ENCODE measurements around the gene BTBD9. TPM values are rescaled to one million over a fixed set of nuclear protein-coding genes. Genes with fewer than 3 reads are reported as not detected.

The BTBD9 gene
- polyA plus RNA-seq, 2 of the 4 experiments (the other 2 are of a cell fraction), result 2.3 to 4.6 TPM

- Histone ChIP-seq H3K4me1 (peaks cover 3% of the 10 kb centered on the region; the same call in 1 of the 3 replicates), H3K4me2 (no peak overlapping the region), H3K27ac (no peak overlapping the region), H3K4me3 (no peak overlapping the region), H3K9me3 (no peaks in the 10 kb centered on the region)
- no peak for TF ChIP-seq ELK1 (IDR thresholded peaks at IDR 0.05; ENCODE audit: low read depth, low read length)
- no peak for TF ChIP-seq RAD21 (conservative IDR thresholded peaks at IDR 0.05 in 1 of 2, IDR thresholded peaks at IDR 0.05 in 1 of 2)
- TF ChIP-seq NFE2L2 (conservative IDR thresholded peaks at IDR 0.05; ENCODE audit: low read length), result no peak
- TF ChIP-seq RFX5 (IDR thresholded peaks at IDR 0.05), result no peak
- TF ChIP-seq TP53 (CRISPR knock-in tag; IDR thresholded peaks at IDR 0.05), result no peak
- TF ChIP-seq RARB (CRISPR knock-in tag; IDR thresholded peaks at IDR 0.05), result no peak
- TF ChIP-seq HOXB13 (CRISPR knock-in tag; IDR thresholded peaks at IDR 0.05; ENCODE audit: low read depth), result no peak
- TF ChIP-seq POLR2AphosphoS2 (conservative IDR thresholded peaks at IDR 0.05; ENCODE audit: low read length), result no peak
- no peak for ATAC-seq
- no peak for FAIRE-seq
- CTCF ChIA-PET, result no interaction called here
- POLR2A ChIA-PET, result no interaction called here
- WGBS (ENCODE audit: missing lambda C conversion rate), result 83% methylated on average over 1 of the region's 1 CpG
- DNase-seq (ENCODE audit: low read depth in 1 of 2, low spot score in 1 of 2), result no peak
Measured at GRCh38 chr6:38644951-38645350, 5.2 kb upstream of the BTBD9 start.

GRCh38 chr6:38640216-38640909 lies 634 bp upstream of the BTBD9 start:
- POLR2A ChIA-PET, result no interaction called here
- ATAC-seq (peak in 1 of 2 experiments; percentile 85; a peak in 5 of 6 replicates), FAIRE-seq (no peak)

GRCh38 chr6:38638941-38639497 lies 710 bp downstream of the BTBD9 start:
- ChIA-PET POLR2A (interaction anchor here (0.6 to 0.9 kb wide), 6 partner anchors 20 to 905 kb away, joined by 3 to 5 read pairs (median 4); no protein-coding TSS in a partner anchor), CTCF (interaction anchor here (1.0 kb wide), 1 partner anchor 14 kb away, joined by 3 read pairs; no protein-coding TSS in a partner anchor)
- 6% methylated on average over 15 of the region's 15 CpGs for WGBS (ENCODE audit: missing lambda C conversion rate)
- ATAC-seq, result peak; percentile 78 to 79
- H3K4me1 ChIP-seq, result peaks cover 8% of the 10 kb centered on the region; the same call in 1 of the 3 replicates
- H3K27ac ChIP-seq, result peak overlapping the region; percentile 97
- H3K4me3 ChIP-seq, result peak overlapping the region; percentile 77
- no peaks in the 10 kb centered on the region for H3K9me3 ChIP-seq
- TF ChIP-seq POLR2A (IDR thresholded peaks at IDR 0.05; ENCODE audit: low read length) (no peak), EP300 (IDR thresholded peaks at IDR 0.05) (no peak), ATOH8 (CRISPR knock-in tag; IDR thresholded peaks at IDR 0.05; ENCODE audit: low read depth) (no peak), BHLHE40 (IDR thresholded peaks at IDR 0.05; ENCODE audit: low read depth, low read length) (no peak), FOSL2 (IDR thresholded peaks at IDR 0.05) (no peak), FOSL2 (CRISPR knock-in tag; IDR thresholded peaks at IDR 0.05) (no peak), CBX2 (IDR thresholded peaks at IDR 0.05; ENCODE audit: borderline replicate concordance, low read depth) (no peak), MAZ (IDR thresholded peaks at IDR 0.05; ENCODE audit: borderline replicate concordance, low read depth, low read length) (no peak), HEYL (CRISPR knock-in tag; IDR thresholded peaks at IDR 0.05) (no peak)
- peak overlapping the region; percentile 97 for H3K4me2 ChIP-seq
- peak; percentile 31 for DNase-seq (ENCODE audit: low read depth in 1 of 2, low spot score in 1 of 2)
- FAIRE-seq, result no peak

More at GRCh38 chr6:38640216-38640909, 634 bp upstream of the BTBD9 start:
- CTCF ChIA-PET, result no interaction called here
- Histone ChIP-seq H3K4me2 (peak overlapping the region; percentile 82), H3K27ac (peak overlapping the region; percentile 97), H3K4me1 (peaks cover 3% of the 10 kb centered on the region; the same call in 1 of the 3 replicates), H3K4me3 (peak overlapping the region; percentile 77), H3K9me3 (no peaks in the 10 kb centered on the region)
- no peak for TF ChIP-seq HOXB13 (CRISPR knock-in tag; IDR thresholded peaks at IDR 0.05; ENCODE audit: low read depth)
- no peak for TF ChIP-seq RNF2 (IDR thresholded peaks at IDR 0.05; ENCODE audit: borderline replicate concordance, low read depth)
- no peak for TF ChIP-seq KDM5A (IDR thresholded peaks at IDR 0.05)
- no peak for TF ChIP-seq CTCF (IDR thresholded peaks at IDR 0.05)
- TF ChIP-seq HOXA7 (CRISPR knock-in tag; IDR thresholded peaks at IDR 0.05), result no peak
- TF ChIP-seq TFCP2L1 (CRISPR knock-in tag; IDR thresholded peaks at IDR 0.05), result no peak
- no peak for TF ChIP-seq FOXS1 (CRISPR knock-in tag; IDR thresholded peaks at IDR 0.05)
- TF ChIP-seq MAZ (IDR thresholded peaks at IDR 0.05; ENCODE audit: borderline replicate concordance, low read depth, low read length), result no peak
- no peak for TF ChIP-seq NR3C1 (IDR thresholded peaks at IDR 0.05)
- TF ChIP-seq SMC3 (IDR thresholded peaks at IDR 0.05), result no peak
- no peak for TF ChIP-seq RCOR1 (IDR thresholded peaks at IDR 0.05; ENCODE audit: low read depth, low read length)
- TF ChIP-seq ZFP36 (IDR thresholded peaks at IDR 0.05; ENCODE audit: borderline replicate concordance, partially characterized antibody), result no peak
- no peak for TF ChIP-seq ZC3H11A (IDR thresholded peaks at IDR 0.05)
- no peak for TF ChIP-seq MYC (IDR thresholded peaks at IDR 0.05; ENCODE audit: borderline replicate concordance, low read length)
- TF ChIP-seq GATA3 (IDR thresholded peaks at IDR 0.05; ENCODE audit: borderline replicate concordance), result no peak
- TF ChIP-seq PHF8 (IDR thresholded peaks at IDR 0.05; ENCODE audit: borderline replicate concordance, low read depth), result no peak
- TF ChIP-seq FOSL2 (IDR thresholded peaks at IDR 0.05), result no peak
- no peak for TF ChIP-seq FOSL2 (CRISPR knock-in tag; IDR thresholded peaks at IDR 0.05)
- no peak for TF ChIP-seq HEYL (CRISPR knock-in tag; IDR thresholded peaks at IDR 0.05)
- WGBS (ENCODE audit: missing lambda C conversion rate), result 10% methylated on average over 20 of the region's 32 CpGs
- peak in 1 of 2 experiments; percentile 33 for DNase-seq (ENCODE audit: low read depth in 1 of 2, low spot score in 1 of 2)

Measured in A549 (cell line).